Esophagus muscularis mucosa (tissue), 4 donors: ENCODE results near the gene IGSF21. TPM values are rescaled to one million over a fixed set of nuclear protein-coding genes. Genes with fewer than 3 reads are reported as not detected.

Experiments used
- DNase-seq: peaks from one replicate; pipeline ENCODE4 v3.0.0-alpha.2; 2017; ENCODE audit errors: extremely low spot score
- H3K27ac ChIP-seq, 4 donors: fragments of 200-600 bp; sonication (generic); replicated peaks in 1 of 4; 1 replicate in 3 of 4; 2 replicates in 1 of 4; pipeline ENCODE4 v1.5.1; 2016 to 2019; ENCODE audit warnings: mild to moderate bottlenecking in 1 of 4
- H3K27me3 ChIP-seq, 4 donors: fragments of 200-600 bp; sonication (generic); one replicate each; pipeline versions ENCODE4 v1.5.1 to v1.6.0; 2016 to 2019
- H3K36me3 ChIP-seq, 4 donors: fragments of 200-600 bp; sonication (generic); one replicate each; pipeline ENCODE4 v1.5.1; 2016 to 2019
- H3K4me1 ChIP-seq, 4 donors: fragments of 200-600 bp; sonication (generic); one replicate each; pipeline ENCODE4 v1.5.1; 2016 to 2019
- H3K4me3 ChIP-seq, 4 donors: fragments of 200-600 bp; sonication (generic); 1 replicate in 2 of 4; 2 replicates in 2 of 4; pipeline ENCODE4 v1.5.1; 2016 to 2019; ENCODE audit warnings: mild to moderate bottlenecking in 4 of 4, moderate library complexity in 1 of 4
- H3K9me3 ChIP-seq, 4 donors: fragments of 200-600 bp; sonication (generic); 1 replicate in 3 of 4; 2 replicates in 1 of 4; pipeline ENCODE4 v1.5.1; 2016 to 2019
- EP300 ChIP-seq: sonication (generic); formaldehyde crosslinking; IDR thresholded peaks from one replicate; pipeline ENCODE4 v1.6.1; 2017; ENCODE audit warnings: antibody characterized with exemption
- POLR2A ChIP-seq: fragments of 450-650 bp; IDR thresholded peaks from one replicate; pipeline ENCODE4 v1.6.1; 2017; ENCODE audit warnings: antibody characterized with exemption, moderate library complexity, mild to moderate bottlenecking, low read depth
- POLR2AphosphoS5 ChIP-seq, 2 donors: sonication (generic); formaldehyde crosslinking; IDR thresholded peaks; one replicate each; pipeline ENCODE4 v1.6.1; 2017; ENCODE audit warnings: antibody characterized with exemption in 2 of 2
- WGBS: methylation state at CpG from one replicate; pipeline ENCODE4 v1.1.5; 2018; 5-methylcytosine and 5-hydroxymethylcytosine counted together
- intact Hi-C: fragments of 100-400 bp; cut with DNase I; formaldehyde crosslinking; loops from one replicate; pipeline ENCODE4 v1.15.1; 2023
- total RNA-seq, 4 donors: library from RNA; depleted of rRNA; stranded (reverse); fragments of >200 nt; gene quantifications; one replicate each; pipeline versions ENCODE4 v1.1.0 to v1.2.1, GENCODE V29; 2016
- TF ChIP-seq, protein P1 (sequence below), 3 experiments: fragments of 200-600 bp in 2 of 3; fragments of 450-650 bp in 1 of 3; sonication (generic) in 2 of 3; IDR thresholded peaks; one replicate each; pipeline ENCODE4 v1.5.1; 2017 to 2019; ENCODE audit warnings: antibody characterized with exemption in 3 of 3, mild to moderate bottlenecking in 2 of 3, moderate library complexity in 1 of 3

Gene IGSF21
- total RNA-seq, 4 donors from 2014 or later: 1.1 to 2.7 (median 1.2) TPM

GRCh38 chr1:18351735-18352134 is 244.1 kb downstream of the IGSF21 start:
- no peak for DNase-seq
- Histone ChIP-seq H3K9me3 (no peaks in the 10 kb centered on the region), H3K4me3 (no peak overlapping the region), H3K27me3 (peaks cover 0 to 62% (median 0%) of the 10 kb centered on the region in 4 donors), H3K36me3 (no peaks in the 10 kb centered on the region), H3K4me1 (no peaks in the 10 kb centered on the region), H3K27ac (no peak overlapping the region)
- TF ChIP-seq EP300 (no peak), POLR2A (no peak), POLR2AphosphoS5 (IDR thresholded peaks at IDR 0.05) (no peak)
- TF ChIP-seq, protein P1, sequence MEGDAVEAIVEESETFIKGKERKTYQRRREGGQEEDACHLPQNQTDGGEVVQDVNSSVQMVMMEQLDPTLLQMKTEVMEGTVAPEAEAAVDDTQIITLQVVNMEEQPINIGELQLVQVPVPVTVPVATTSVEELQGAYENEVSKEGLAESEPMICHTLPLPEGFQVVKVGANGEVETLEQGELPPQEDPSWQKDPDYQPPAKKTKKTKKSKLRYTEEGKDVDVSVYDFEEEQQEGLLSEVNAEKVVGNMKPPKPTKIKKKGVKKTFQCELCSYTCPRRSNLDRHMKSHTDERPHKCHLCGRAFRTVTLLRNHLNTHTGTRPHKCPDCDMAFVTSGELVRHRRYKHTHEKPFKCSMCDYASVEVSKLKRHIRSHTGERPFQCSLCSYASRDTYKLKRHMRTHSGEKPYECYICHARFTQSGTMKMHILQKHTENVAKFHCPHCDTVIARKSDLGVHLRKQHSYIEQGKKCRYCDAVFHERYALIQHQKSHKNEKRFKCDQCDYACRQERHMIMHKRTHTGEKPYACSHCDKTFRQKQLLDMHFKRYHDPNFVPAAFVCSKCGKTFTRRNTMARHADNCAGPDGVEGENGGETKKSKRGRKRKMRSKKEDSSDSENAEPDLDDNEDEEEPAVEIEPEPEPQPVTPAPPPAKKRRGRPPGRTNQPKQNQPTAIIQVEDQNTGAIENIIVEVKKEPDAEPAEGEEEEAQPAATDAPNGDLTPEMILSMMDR (IDR thresholded peaks at IDR 0.05): no peak
- 63% methylated on average over 10 of the region's 10 CpGs for WGBS
- intact Hi-C loops: no loop called here

- intact Hi-C loops: no loop called here
- 48% methylated on average over 13 of the region's 17 CpGs for WGBS
- H3K27ac ChIP-seq: no peak overlapping the region
- TF ChIP-seq EP300: no peak
- TF ChIP-seq, protein P1 (IDR thresholded peaks at IDR 0.05): no peak
- H3K4me3 ChIP-seq: no peak overlapping the region
- no peak for DNase-seq
- H3K36me3 ChIP-seq: no peaks in the 10 kb centered on the region
- H3K27me3 ChIP-seq: peaks cover 0 to 62% (median 0%) of the 10 kb centered on the region in 4 donors
- no peaks in the 10 kb centered on the region for H3K9me3 ChIP-seq
- H3K4me1 ChIP-seq: no peaks in the 10 kb centered on the region
These were observed 245.2 kb downstream of the IGSF21 start for GRCh38 chr1:18352636-18353265.

GRCh38 chr1:18353528-18353927 is 245.9 kb downstream of the IGSF21 start:
- WGBS: 95% methylated on average over 1 of the region's 1 CpG
- peaks cover 0 to 65% (median 0%) of the 10 kb centered on the region in 4 donors for H3K27me3 ChIP-seq
- TF ChIP-seq POLR2A: no peak

DNA sequence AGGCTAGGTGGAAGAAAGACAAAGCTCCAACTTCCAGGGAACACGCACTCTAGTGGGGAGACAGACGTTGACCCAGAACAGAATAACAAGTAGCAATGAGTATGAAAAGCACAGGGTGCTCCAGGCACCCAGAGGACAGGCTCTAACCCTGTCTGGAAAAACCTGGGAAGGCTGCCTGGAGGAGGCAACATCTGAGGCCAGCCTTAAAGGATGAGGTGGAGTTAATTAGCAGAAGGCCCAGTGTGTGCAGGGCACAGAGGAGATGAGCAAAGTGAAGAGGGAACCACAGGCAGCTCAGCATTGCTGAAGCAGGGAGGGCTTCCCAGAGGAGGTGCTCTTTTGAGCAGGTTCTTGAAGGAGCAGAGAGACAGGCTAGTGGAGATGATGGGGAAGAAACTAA is 246.4 kb downstream of the IGSF21 start:
- TF ChIP-seq EP300 (no peak), POLR2AphosphoS5 (IDR thresholded peaks at IDR 0.05) (no peak), POLR2A (no peak)
- TF ChIP-seq, protein P1 (IDR thresholded peaks at IDR 0.05): no peak
- DNase-seq: no peak
- Histone ChIP-seq H3K36me3 (no peaks in the 10 kb centered on the region), H3K27ac (no peak overlapping the region), H3K27me3 (peaks cover 0 to 66% (median 0%) of the 10 kb centered on the region in 4 donors), H3K9me3 (no peaks in the 10 kb centered on the region), H3K4me1 (no peaks in the 10 kb centered on the region), H3K4me3 (no peak overlapping the region)
- 72% methylated on average over 2 of the region's 2 CpGs for WGBS
- intact Hi-C loops: no loop called here

More at GRCh38 chr1:18353528-18353927, 245.9 kb downstream of the IGSF21 start:
- Histone ChIP-seq H3K9me3 (no peaks in the 10 kb centered on the region), H3K4me3 (no peak overlapping the region), H3K4me1 (no peaks in the 10 kb centered on the region), H3K36me3 (no peaks in the 10 kb centered on the region), H3K27ac (no peak overlapping the region)
- intact Hi-C loops: no loop called here
- DNase-seq: no peak

DNA sequence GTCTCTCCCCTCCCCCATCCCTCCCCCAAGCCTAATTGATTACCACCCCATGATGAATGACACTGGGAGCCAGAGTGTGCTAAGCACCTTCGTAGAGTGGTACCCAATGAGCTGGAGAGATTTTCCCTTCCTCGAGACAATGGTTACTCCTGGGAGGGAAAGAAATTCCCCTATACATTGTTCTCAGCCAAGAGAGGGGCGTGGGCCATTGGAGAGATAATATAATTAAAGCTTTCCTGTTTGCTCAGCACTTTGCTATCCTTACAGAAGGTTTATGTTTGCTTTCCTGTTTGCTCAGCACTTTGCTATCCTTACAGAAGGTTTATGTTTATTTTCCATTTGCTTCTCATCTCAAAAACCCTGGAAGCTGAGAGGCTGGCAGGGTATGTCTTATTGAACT is 247.0 kb downstream of the IGSF21 start:
- DNase-seq: no peak
- intact Hi-C loops: no loop called here
- WGBS: 34% methylated on average over 3 of the region's 3 CpGs
- no peak for TF ChIP-seq POLR2AphosphoS5 (IDR thresholded peaks at IDR 0.05)
- no peak for TF ChIP-seq POLR2A
- TF ChIP-seq EP300: no peak
- TF ChIP-seq, protein P1 (IDR thresholded peaks at IDR 0.05): no peak
- Histone ChIP-seq H3K4me3 (no peak overlapping the region), H3K27ac (no peak overlapping the region), H3K27me3 (peaks cover 0 to 65% (median 0%) of the 10 kb centered on the region in 4 donors), H3K9me3 (no peaks in the 10 kb centered on the region), H3K36me3 (no peaks in the 10 kb centered on the region), H3K4me1 (no peaks in the 10 kb centered on the region)
